SK-MEL-5 (cell line): Measurements from ENCODE around the gene GSTM4. TPM values are rescaled to one million over a fixed set of nuclear protein-coding genes. Genes with fewer than 3 reads are reported as not detected.

Experiments
- total RNA-seq: library from RNA; depleted of rRNA; stranded (reverse); fragments of >200 nt; shearing (Covaris generic); gene quantifications from 2 replicates; pipeline ENCODE4 v1.2.3, GENCODE V29; 2014; rRNA removed

Gene GSTM4
- total RNA-seq, 1 experiment from 2014 or later = 32.1 TPM

Other genes with a start within 250 kb of the GSTM4 start
- 103 and 108 TPM in 2 replicates for gene PSMA5, start 229.7 kb upstream of the GSTM4 start, total RNA-seq
- 0.35 and 0.37 TPM in 2 replicates for gene SYPL2, start 189.6 kb upstream of the GSTM4 start, total RNA-seq
- 0.88 and 1.4 TPM in 2 replicates for gene ATXN7L2, start 172.2 kb upstream of the GSTM4 start, total RNA-seq
- gene CYB561D1, start 162.0 kb upstream of the GSTM4 start, total RNA-seq = 4.5 and 4.7 TPM in 2 replicates
- gene AMIGO1, start 146.4 kb upstream of the GSTM4 start, total RNA-seq = 2.4 and 2.6 TPM in 2 replicates
- gene GPR61, start 116.2 kb upstream of the GSTM4 start, total RNA-seq = 0.03 and 0.98 TPM in 2 replicates
- gene GNAI3, start 107.5 kb upstream of the GSTM4 start, total RNA-seq = 8.3 TPM in 2 replicates
- 0.11 and 0.18 TPM in 2 replicates for gene GNAT2, start 36.5 kb upstream of the GSTM4 start, total RNA-seq
- 30.2 and 31.9 TPM in 2 replicates for gene AMPD2, start 36.3 kb upstream of the GSTM4 start, total RNA-seq
- 2.2 and 5.9 TPM in 2 replicates for gene GSTM2, start 12.0 kb downstream of the GSTM4 start, total RNA-seq
- not detected in 2 replicates for gene GSTM1, start 31.7 kb downstream of the GSTM4 start, total RNA-seq
- gene GSTM5, start 56.2 kb downstream of the GSTM4 start, total RNA-seq = not detected in 2 replicates
- 67.6 and 72.1 TPM in 2 replicates for gene GSTM3, start 84.9 kb downstream of the GSTM4 start, total RNA-seq
- not detected in 2 replicates for gene EPS8L3, start 107.8 kb downstream of the GSTM4 start, total RNA-seq